H1 (cell line): ENCODE results near the gene TGFB1I1. TPM values are rescaled to one million over a fixed set of nuclear protein-coding genes. Genes with fewer than 3 reads are reported as not detected.

ENCODE experiments used
- CTCF ChIA-PET: fragments of 300-600 bp; sonication (Branson Sonifier 250); formaldehyde crosslinking; loops from one replicate; lab custom pipeline; 2021; ENCODE audit not compliant: partially characterized antibody; lab: Charles Lee
- POLR2A ChIA-PET: fragments of 300-600 bp; sonication (Branson Sonifier 250); formaldehyde crosslinking; loops from one replicate; lab custom pipeline; 2021; ENCODE audit warnings: inconsistent platforms; ENCODE audit not compliant: partially characterized antibody; lab: Charles Lee
- DNase-seq, 2 experiments: peaks; one replicate each; pipeline versions ENCODE4 v3.0.0 to v3.0.0-alpha.2; 2010 to 2022; ENCODE audit warnings: low spot score in 2 of 2, low read depth in 1 of 2, mixed read lengths in 1 of 2
- FAIRE-seq: peaks from 2 replicates; lab custom pipeline; 2011; peaks lifted over from hg19 to GRCh38; lab: Jason Lieb, UNC
- H2AFZ ChIP-seq: 2 replicates; pipeline ENCODE4 v1.8.1; 2012; ENCODE audit warnings: low read length, inconsistent platforms
- H2AK5ac ChIP-seq: 2 replicates; pipeline ENCODE4 v1.6.1; 2013; ENCODE audit warnings: low read depth, low read length
- H2BK120ac ChIP-seq: replicated peaks from 2 replicates; pipeline ENCODE3; 2013; ENCODE audit warnings: low read depth, low read length, inconsistent platforms
- H2BK12ac ChIP-seq: 2 replicates; pipeline ENCODE4 v1.6.1; 2013; ENCODE audit warnings: low read depth, low read length
- H2BK15ac ChIP-seq: 2 replicates; pipeline ENCODE4 v1.6.1; 2013; ENCODE audit warnings: low read length
- H2BK20ac ChIP-seq: 2 replicates; pipeline ENCODE4 v1.6.1; 2013; ENCODE audit warnings: low read length
- H2BK5ac ChIP-seq: 2 replicates; pipeline ENCODE4 v1.6.1; 2013; ENCODE audit warnings: low read depth, low read length
- H3K14ac ChIP-seq: 2 replicates; pipeline ENCODE4 v1.6.1; 2013; ENCODE audit warnings: inconsistent platforms; ENCODE audit not compliant: insufficient read length
- H3K18ac ChIP-seq: 2 replicates; pipeline ENCODE4 v1.6.1; 2013; ENCODE audit warnings: low read length; ENCODE audit errors: extremely low read depth
- H3K23ac ChIP-seq: 2 replicates; pipeline ENCODE4 v1.6.1; 2013; ENCODE audit warnings: inconsistent platforms; ENCODE audit not compliant: insufficient read length
- H3K23me2 ChIP-seq: 2 replicates; pipeline ENCODE4 v1.6.1; 2013; ENCODE audit warnings: low read depth, low read length
- H3K27ac ChIP-seq: 2 replicates; pipeline ENCODE4 v1.6.1; 2011; ENCODE audit warnings: low read depth, low read length, inconsistent platforms
- H3K27me3 ChIP-seq, 4 experiments: replicated peaks in 1 of 4; 1 replicate in 1 of 4; 2 replicates in 3 of 4; pipeline versions ENCODE4 v1.6.1 to v1.8.1; 2011 to 2013; ENCODE audit warnings: low read length in 3 of 4, mild to moderate bottlenecking in 3 of 4, inconsistent platforms in 2 of 4, mixed read lengths in 2 of 4, moderate library complexity in 1 of 4; ENCODE audit not compliant: control insufficient read depth in 3 of 4, insufficient read depth in 3 of 4; ENCODE audit errors: extremely low read depth in 1 of 4
- H3K36me3 ChIP-seq, 4 experiments: 2 replicates each; pipeline versions ENCODE4 v1.6.1 to v1.8.1; 2011 to 2013; ENCODE audit warnings: mild to moderate bottlenecking in 4 of 4, low read length in 3 of 4, moderate library complexity in 2 of 4, control low read depth in 1 of 4, inconsistent platforms in 1 of 4; ENCODE audit not compliant: insufficient read depth in 4 of 4, control insufficient read depth in 2 of 4
- H3K4ac ChIP-seq: replicated peaks from 2 replicates; pipeline ENCODE3; 2013; ENCODE audit warnings: low read length, low read depth, mixed read lengths, inconsistent platforms; ENCODE audit not compliant: insufficient read length
- H3K4me1 ChIP-seq, 4 experiments: replicated peaks in 1 of 4; 1 replicate in 1 of 4; 2 replicates in 3 of 4; pipeline versions ENCODE4 v1.6.1 to v1.8.1; 2011 to 2013; ENCODE audit warnings: low read length in 3 of 4, inconsistent platforms in 2 of 4, mixed read lengths in 1 of 4; ENCODE audit not compliant: insufficient read depth in 4 of 4, control insufficient read depth in 3 of 4
- H3K4me2 ChIP-seq, 2 experiments: 2 replicates each; pipeline versions ENCODE4 v1.6.1 to v1.8.1; 2011 to 2013; ENCODE audit warnings: low read depth in 2 of 2, low read length in 2 of 2, control low read depth in 1 of 2, inconsistent platforms in 1 of 2, mild to moderate bottlenecking in 1 of 2; ENCODE audit not compliant: insufficient read depth in 1 of 2
- H3K4me3 ChIP-seq, 4 experiments: fragments of 200-600, 300-600 bp in 1 of 4; sonication (generic), shearing (Covaris generic), sonication (Bioruptor Twin) in 1 of 4; 2 replicates each; pipeline versions ENCODE4 v1.5.1 to v1.8.1; 2011 to 2016; ENCODE audit warnings: low read length in 4 of 4, low read depth in 3 of 4, control low read depth in 2 of 4, inconsistent platforms in 2 of 4, mild to moderate bottlenecking in 2 of 4, mixed read lengths in 1 of 4, moderate library complexity in 1 of 4; ENCODE audit not compliant: insufficient read depth in 2 of 4; ENCODE audit errors: extremely low read depth in 1 of 4
- H3K56ac ChIP-seq: replicated peaks from 2 replicates; pipeline ENCODE3; 2013; ENCODE audit warnings: low read depth, mild to moderate bottlenecking, mixed read lengths, low read length, inconsistent platforms; ENCODE audit not compliant: insufficient read length
- H3K79me1 ChIP-seq: 2 replicates; pipeline ENCODE4 v1.6.1; 2013; ENCODE audit warnings: low read depth, low read length, control low read depth
- H3K79me2 ChIP-seq, 2 experiments: 2 replicates each; pipeline versions ENCODE4 v1.6.1 to v1.8.1; 2012 to 2013; ENCODE audit warnings: low read length in 2 of 2, mild to moderate bottlenecking in 2 of 2, inconsistent platforms in 1 of 2; ENCODE audit not compliant: insufficient read depth in 2 of 2, control insufficient read depth in 1 of 2
- H3K9ac ChIP-seq, 4 experiments: replicated peaks in 1 of 4; 1 replicate in 1 of 4; 2 replicates in 3 of 4; pipeline versions ENCODE4 v1.6.1 to v1.8.1; 2011 to 2013; ENCODE audit warnings: low read depth in 3 of 4, low read length in 3 of 4, control low read depth in 2 of 4, mild to moderate bottlenecking in 2 of 4, moderate library complexity in 2 of 4, inconsistent platforms in 1 of 4; ENCODE audit errors: extremely low read depth in 1 of 4
- H3K9me3 ChIP-seq, 2 experiments: 2 replicates each; pipeline versions ENCODE4 v1.6.1 to v1.8.1; 2012 to 2013; ENCODE audit warnings: mild to moderate bottlenecking in 2 of 2, moderate library complexity in 2 of 2, control low read depth in 1 of 2, inconsistent platforms in 1 of 2, low read depth in 1 of 2, low read length in 1 of 2, mixed read lengths in 1 of 2; ENCODE audit not compliant: insufficient read depth in 2 of 2
- H4K20me1 ChIP-seq, 2 experiments: replicated peaks in 1 of 2; 2 replicates each; pipeline versions ENCODE3 to v1.8.1; 2011 to 2013; ENCODE audit warnings: inconsistent platforms in 2 of 2, low read length in 2 of 2, mild to moderate bottlenecking in 1 of 2; ENCODE audit not compliant: insufficient read depth in 2 of 2, control insufficient read depth in 1 of 2
- H4K5ac ChIP-seq: 2 replicates; pipeline ENCODE4 v1.6.1; 2013; ENCODE audit warnings: low read length, low read depth, mixed read lengths, inconsistent platforms; ENCODE audit not compliant: insufficient read length
- H4K8ac ChIP-seq: 2 replicates; pipeline ENCODE4 v1.8.0; 2013; ENCODE audit warnings: mild to moderate bottlenecking, moderate library complexity, low read length, inconsistent platforms; ENCODE audit not compliant: insufficient read depth; ENCODE audit errors: extremely low read depth
- H4K91ac ChIP-seq: replicated peaks from 2 replicates; pipeline ENCODE3; 2013; ENCODE audit warnings: low read length, mixed read lengths, inconsistent platforms; ENCODE audit not compliant: insufficient read length
- RFX5 ChIP-seq: IDR thresholded peaks from 2 replicates; pipeline ENCODE4 v1.6.1; 2011; ENCODE audit warnings: low read depth, low read length, improper control_type of control experiment, borderline replicate concordance
- WGBS, 2 experiments: shearing (Covaris generic) in 1 of 2; methylation state at CpG; one replicate each; pipeline versions ENCODE4 v1.1.6 to v1.1.7; 2013 to 2015; ENCODE audit warnings: low lambda C conversion rate in 2 of 2, mixed read lengths in 2 of 2, inconsistent platforms in 1 of 2, low coverage in 1 of 2, missing lambda C conversion rate in 1 of 2; ENCODE audit not compliant: insufficient replicate concordance in 2 of 2, insufficient coverage in 1 of 2, insufficient read length in 1 of 2; ENCODE audit errors: extremely low coverage in 1 of 2, missing lambda C conversion rate in 1 of 2; 5-methylcytosine and 5-hydroxymethylcytosine counted together
- polyA plus RNA-seq, 7 experiments: library from polyadenylated mRNA; depleted of rRNA in 3 of 7; stranded (reverse) in 5 of 7; unstranded in 2 of 7; fragments of >200 nt in 5 of 7; fragments of 200-250 nt in 2 of 7; gene quantifications; 1 replicate in 5 of 7; 2 replicates in 1 of 7; 4 replicates in 1 of 7; pipeline versions ENCODE4 v1.2.1 to v1.2.3, GENCODE V29; 2011 to 2013; ENCODE audit warnings: missing spikeins in 2 of 7, mixed read lengths in 2 of 7
- total RNA-seq: library from RNA; stranded (reverse); fragmentation: NEBNext Ultra II Directional; extraction: Animal tissue kit (Norgen Biotek cat#: 25700); gene quantifications from 2 replicates; pipeline ENCODE4 v1.2.1, GENCODE V29; 2021

The TGFB1I1 gene
- total and polyA plus RNA-seq, 2 of the 8 experiments (the other 6 are each of a cell fraction or from before 2014, with no cell fraction given): 5.6 to 5.8 TPM

DNA sequence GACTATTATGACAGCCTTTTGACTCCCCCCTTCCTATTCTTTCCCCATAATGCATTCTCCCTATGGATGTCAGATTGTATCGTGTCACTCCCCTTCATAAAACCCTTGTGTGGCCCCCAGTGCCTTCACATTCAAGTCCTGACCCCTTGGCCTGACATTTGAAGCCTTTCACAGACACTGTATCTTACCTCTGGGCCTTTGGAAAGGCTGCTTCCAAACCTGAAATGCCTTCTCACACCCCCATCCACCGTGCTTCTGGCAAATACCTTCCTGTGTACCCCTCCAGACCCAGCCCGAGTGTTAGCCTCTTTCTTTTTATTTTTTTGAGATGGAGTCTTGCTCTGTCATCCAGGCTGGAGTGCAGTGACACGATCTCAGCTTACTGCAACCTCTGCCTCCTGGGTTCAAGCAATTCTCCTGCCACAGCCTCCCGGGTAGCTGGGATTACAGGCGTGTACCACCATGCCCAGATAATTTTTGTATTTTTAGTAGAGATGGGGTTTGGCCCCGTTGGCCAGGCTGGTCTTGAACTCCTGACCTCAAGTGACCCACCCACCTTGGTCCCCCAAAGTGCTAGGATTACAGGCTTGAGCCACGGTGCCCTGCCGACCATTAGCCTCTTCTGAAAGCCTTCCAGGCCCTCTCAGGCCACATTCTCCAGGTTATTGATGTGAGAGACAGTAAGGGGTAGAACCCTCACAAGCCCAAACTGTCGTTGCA is 10.6 kb upstream of the TGFB1I1 start:
- H2BK15ac ChIP-seq: no peak overlapping the region
- no peak overlapping the region for H3K56ac ChIP-seq
- H4K91ac ChIP-seq: no peak overlapping the region
- H4K5ac ChIP-seq: no peak overlapping the region
- H3K4me2 ChIP-seq: no peak overlapping the region; a peak in 1 of 4 replicates
- no peak overlapping the region for H2BK20ac ChIP-seq
- WGBS, 2 experiments: 85% methylated on average over 10 of the region's 10 CpGs; no CpG with 5 or more reads in 1 of the 2 experiments
- H2AFZ ChIP-seq: no peak overlapping the region
- H2BK120ac ChIP-seq: no peak overlapping the region
- peaks cover 0 to 20% of the 10 kb centered on the region in 2 experiments; a peak in 2 of 4 replicates for H3K79me2 ChIP-seq
- ChIA-PET CTCF (interaction anchor here (0.8 to 2.7 kb wide), 25 partner anchors 7 to 418 kb away, joined by 3 to 35 read pairs (median 5); partner anchors contain the start of genes AHSP and ZNF267), POLR2A (interaction anchor here (1.0 to 4.5 kb wide), 6 partner anchors 10 to 281 kb away, joined by 3 to 40 read pairs (median 11); partner anchors contain the start of genes FUS and TGFB1I1)
- H3K23me2 ChIP-seq: peaks cover 11% of the 10 kb centered on the region; the same call in 1 of the 2 replicates
- DNase-seq: no peak
- no peak overlapping the region for H2BK5ac ChIP-seq
- H4K20me1 ChIP-seq: peaks cover 10 to 13% of the 10 kb centered on the region in 2 experiments
- H3K14ac ChIP-seq: no peak overlapping the region
- no peaks in the 10 kb centered on the region for H3K9me3 ChIP-seq
- no peak overlapping the region for H3K27ac ChIP-seq
- H3K27me3 ChIP-seq: no peaks in the 10 kb centered on the region
- H3K18ac ChIP-seq: no peak overlapping the region
- no peak overlapping the region for H4K8ac ChIP-seq
- no peak overlapping the region for H3K23ac ChIP-seq
- H3K4me1 ChIP-seq: peaks cover 0 to 16% (median 6%) of the 10 kb centered on the region in 4 experiments; a peak in 5 of 7 replicates
- FAIRE-seq: no peak
- no peak overlapping the region for H2AK5ac ChIP-seq
- no peak overlapping the region for H2BK12ac ChIP-seq
- H3K4me3 ChIP-seq: no peak overlapping the region
- no peak overlapping the region for H3K9ac ChIP-seq
- no peak overlapping the region for H3K4ac ChIP-seq
- peaks cover 8% of the 10 kb centered on the region for H3K79me1 ChIP-seq
- H3K36me3 ChIP-seq: peaks cover 0 to 13% (median 1%) of the 10 kb centered on the region in 4 experiments; a peak in 4 of 8 replicates
- no peak for TF ChIP-seq RFX5
